GM19397 (cell line): ENCODE results near the gene B3GALNT2.
A peak's percentile ranks its signal among the peaks of the same experiment; 100 is the strongest.
"Not testable (repeated sequence)": the region's sequence is repeated elsewhere in the genome, so short reads cannot be mapped to it uniquely, and the experiment has no call there.

ENCODE experiments used
- ATAC-seq: cut with Tn5 transposase; IDR thresholded peaks from one replicate; pipeline ENCODE4 v1.9.1; 2021; ENCODE audit warnings: mild to moderate bottlenecking, moderate library complexity; ENCODE audit not compliant: unreplicated experiment

B3GALNT2 gene

DNA sequence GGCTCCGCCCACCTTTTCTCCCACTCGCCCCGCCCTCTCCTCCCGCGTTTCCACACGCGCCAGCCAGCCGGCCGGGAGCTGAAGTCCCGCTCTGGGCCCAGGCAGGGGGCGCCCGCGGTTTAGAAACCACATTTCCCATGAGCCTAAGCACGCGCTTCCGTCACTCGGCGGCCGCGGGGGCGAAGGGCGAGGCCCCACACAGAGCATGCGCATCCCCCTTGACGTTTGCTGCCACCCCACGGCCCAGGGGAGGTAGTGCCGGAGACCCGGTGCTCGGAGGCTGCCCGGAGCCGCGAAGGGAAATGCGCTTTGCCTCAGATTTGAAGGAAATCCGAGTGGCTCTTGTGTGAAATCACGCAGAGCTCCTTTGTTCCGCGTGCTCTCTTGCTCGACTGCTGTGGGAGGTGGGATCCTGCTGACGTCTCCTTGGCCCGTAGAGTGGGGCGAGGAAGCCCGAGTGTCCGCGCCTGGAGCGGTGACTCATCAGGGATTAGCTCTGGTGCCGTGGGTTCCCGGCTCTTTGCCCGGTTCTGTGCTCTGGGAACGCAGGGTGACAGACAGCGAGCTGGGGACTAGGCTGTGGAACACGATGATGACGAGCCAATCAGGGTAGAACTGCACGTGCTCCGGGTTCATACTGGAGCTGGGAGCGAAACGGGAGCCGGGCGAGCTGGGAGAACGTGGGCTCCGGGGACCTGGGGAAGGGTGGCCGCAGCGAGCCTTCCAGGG is 406 bp upstream of the B3GALNT2 start:
- ATAC-seq: peak; percentile 86

- ATAC-seq: peak; percentile 16
Observed at GRCh38 chr1:235503403-235504121, 690 bp downstream of the B3GALNT2 start.

GRCh38 chr1:235502601-235503402 is 1.4 kb downstream of the B3GALNT2 start:
- no peak for ATAC-seq

DNA sequence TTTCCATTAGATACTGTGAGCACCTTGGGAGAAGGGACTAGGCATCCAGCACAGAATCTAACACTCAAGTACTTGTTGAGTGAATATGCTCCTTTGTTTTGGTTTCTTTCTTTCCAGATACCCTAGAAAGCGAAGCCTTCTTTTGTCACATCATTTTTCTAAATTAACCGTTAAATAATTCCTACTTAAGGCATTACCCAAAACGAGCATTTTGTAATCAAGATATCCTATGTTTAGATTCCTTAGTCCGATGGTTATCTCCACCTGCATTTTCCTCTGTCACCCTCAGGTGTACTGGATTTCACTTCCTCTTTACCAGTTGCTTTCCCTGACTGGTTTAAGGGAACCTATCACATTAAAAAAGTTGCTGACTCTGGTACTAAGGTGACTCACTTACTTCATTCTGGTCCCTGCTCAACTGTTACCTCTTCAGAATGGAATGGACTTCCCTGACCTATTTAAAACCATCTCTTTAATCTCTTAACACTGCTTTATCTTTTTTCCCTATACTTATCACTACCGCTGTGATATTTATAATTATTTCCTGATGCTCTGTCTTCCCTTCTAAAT is 3.2 kb downstream of the B3GALNT2 start:
- no peak for ATAC-seq

GRCh38 chr1:235495551-235495950 is 8.7 kb downstream of the B3GALNT2 start:
- ATAC-seq: no peak

DNA sequence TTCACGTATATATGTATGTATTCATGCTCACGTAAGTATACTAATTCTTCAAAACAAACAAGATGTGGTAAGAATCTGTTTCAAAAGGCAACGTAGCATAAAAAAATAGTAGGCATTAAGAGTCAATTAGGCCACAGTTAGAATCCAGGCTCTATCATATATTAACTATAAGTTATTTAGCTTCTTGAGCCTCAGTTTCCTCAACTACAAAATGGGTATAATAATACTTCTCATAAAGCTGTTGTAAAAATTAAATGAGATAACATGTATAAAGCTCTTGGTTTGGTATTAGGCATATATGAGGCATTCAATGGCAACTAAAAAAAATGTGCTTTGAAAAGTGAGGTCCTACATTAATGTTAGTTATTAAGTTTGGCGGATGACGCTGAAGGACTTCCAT is 9.2 kb downstream of the B3GALNT2 start:
- no peak for ATAC-seq

DNA sequence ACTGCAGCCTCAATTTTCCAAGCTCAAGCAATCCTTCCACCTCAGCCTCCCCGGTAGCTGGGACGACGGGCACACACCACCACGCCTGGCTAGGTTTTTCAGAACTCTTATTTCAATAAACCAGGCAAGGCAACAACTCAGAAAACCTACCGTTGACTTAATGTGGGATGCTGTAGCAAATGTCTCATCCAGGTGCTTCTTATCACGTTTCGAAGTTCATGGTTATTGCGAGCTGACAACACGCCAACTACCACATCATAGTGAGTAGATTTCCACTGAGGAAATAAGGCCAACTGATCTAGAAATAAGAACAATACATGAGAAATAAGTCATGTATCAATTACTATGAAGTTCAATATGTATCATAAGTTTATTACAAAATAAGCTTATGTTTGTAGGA is 9.7 kb downstream of the B3GALNT2 start:
- ATAC-seq: no peak

DNA sequence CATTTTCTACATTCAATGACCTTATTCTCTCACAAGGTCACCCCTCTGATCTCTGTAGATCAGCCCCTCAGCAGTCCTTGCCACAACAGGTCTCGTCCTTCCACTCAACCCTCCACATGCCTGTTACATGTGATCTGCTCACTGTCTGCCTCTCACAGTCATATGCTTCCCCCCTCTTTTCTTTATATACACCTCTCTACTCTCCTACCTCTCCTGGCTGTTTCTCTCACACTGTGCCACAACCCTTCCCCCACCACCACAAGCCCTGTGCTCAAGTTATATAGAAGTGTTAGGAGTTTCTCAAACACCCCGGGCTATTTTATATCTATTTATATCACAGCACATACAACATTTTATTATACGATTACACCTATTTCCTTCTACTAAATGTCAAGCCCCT is 12.6 kb downstream of the B3GALNT2 start:
- ATAC-seq: no peak

DNA sequence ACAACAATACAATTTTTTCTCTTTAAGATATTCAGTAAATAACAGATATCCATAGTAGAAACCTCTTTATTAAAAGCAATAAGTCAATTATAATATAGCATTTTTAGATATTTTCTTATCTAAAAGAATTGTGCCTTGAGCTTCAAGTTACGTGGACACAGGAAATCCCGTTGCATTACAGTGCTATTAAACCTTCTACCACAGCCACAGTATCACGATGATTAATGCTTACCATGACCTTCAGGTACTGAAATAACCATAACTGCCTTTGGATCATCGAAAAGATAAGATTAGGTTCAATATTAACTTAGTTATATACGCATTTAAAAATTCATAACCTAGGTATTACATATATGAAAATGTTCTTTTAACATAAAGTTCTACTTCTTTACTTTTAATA is 17.9 kb downstream of the B3GALNT2 start:
- no peak for ATAC-seq

- ATAC-seq: no peak
Observed at GRCh38 chr1:235485558-235485957, 18.7 kb downstream of the B3GALNT2 start.

- no peak for ATAC-seq
Observed at GRCh38 chr1:235483090-235483489, 21.2 kb downstream of the B3GALNT2 start.

GRCh38 chr1:235473806-235474205 is 30.4 kb downstream of the B3GALNT2 start:
- no peak for ATAC-seq

- ATAC-seq: no peak
Observed at GRCh38 chr1:235470741-235471439, 33.4 kb downstream of the B3GALNT2 start.

- ATAC-seq: not testable (repeated sequence)
Observed at GRCh38 chr1:235469897-235470296, 34.4 kb downstream of the B3GALNT2 start.

DNA sequence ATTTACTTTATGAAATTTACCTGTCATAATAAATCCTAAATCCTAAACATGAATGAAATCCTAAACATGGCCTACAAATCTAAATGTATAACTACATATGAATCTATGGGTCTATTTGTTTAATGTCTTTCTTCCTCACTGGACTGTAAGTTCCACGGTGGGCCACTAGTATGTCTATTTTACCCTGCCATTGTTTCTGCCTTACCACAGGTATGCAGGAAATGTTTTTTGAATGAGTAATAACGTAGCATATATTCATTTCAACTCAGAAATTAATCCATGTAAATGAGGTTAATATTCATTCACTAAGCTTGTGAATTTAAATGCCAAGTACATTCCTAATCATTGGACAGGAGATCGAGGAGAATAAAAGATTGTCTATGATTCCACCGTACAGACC is 35.3 kb downstream of the B3GALNT2 start:
- no peak for ATAC-seq

DNA sequence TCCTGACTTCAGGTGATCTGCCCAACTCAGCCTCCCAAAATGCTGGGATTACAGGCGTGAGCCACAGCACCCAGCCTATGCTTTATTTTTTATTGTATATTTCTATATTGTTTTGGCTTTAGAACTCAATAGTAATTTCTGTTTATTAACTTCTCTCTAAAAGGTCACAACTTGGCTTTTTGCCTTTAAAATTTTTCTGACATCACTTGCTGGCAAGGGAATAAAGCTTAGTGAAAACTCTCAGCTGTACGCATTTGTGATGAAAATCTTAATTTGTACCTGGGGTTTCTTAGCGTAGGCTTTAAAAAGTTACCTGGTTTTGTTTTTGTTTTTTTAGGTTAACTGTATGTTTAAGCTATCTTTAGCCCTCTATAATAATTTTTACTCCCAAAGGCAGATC is 36.2 kb downstream of the B3GALNT2 start:
- ATAC-seq: no peak

DNA sequence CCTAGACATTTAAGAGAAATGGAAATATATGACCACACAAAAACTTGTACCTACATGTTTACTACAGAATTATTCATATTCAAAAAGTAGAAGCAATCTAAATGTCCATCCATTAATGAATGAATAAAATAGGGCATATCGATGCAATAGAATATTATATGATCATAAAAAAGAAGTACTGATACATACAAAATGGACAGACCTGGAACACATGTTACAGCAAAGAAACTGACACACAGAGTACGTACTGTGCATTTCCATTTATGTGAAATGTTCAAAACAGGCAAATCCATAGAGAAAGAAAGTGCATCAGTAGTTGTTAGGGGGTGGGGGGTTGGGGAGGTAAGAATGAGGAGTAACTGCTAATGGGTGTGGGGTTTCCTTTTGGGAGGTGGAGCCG is 39.2 kb downstream of the B3GALNT2 start:
- ATAC-seq: no peak

DNA sequence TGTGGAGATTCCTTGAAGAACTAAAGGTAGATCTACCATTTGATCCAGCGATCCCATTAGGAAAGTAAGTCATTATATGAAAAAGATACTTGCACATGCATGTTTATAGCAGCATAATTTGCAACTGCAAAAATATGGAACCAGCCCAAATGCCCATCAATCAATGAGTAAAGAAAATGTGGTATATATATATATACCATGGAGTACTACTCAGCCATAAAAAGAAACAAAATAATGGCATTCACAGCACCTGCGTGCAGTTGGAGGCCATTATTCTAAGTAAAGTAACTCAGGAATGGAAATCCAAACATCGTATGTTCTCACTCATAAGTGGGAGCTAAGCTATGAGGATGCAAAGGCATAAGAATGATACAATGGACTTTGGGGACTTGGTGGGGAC is 41.4 kb downstream of the B3GALNT2 start:
- ATAC-seq: not testable (repeated sequence)

- no peak for ATAC-seq
Observed at GRCh38 chr1:235461954-235462353, 42.3 kb downstream of the B3GALNT2 start.

DNA sequence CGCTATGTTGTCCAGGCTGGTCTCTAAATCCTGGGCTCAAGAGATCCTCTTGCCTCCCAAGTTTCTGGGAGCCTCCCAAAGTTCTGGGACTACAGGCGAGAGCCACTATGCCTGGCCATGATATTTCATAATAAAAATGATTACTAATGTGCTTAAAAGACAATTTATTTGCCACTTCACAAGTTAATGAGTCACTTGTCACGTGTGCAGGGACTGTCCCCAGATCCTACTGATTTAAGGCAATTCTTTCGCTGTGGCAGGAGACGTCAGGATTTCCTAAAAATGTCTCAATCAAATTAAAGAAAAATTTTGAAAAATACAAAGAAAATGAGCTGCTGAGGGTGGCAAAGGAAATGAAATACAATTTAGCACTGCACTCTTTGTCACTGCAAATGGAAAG is 43.5 kb downstream of the B3GALNT2 start:
- no peak for ATAC-seq

DNA sequence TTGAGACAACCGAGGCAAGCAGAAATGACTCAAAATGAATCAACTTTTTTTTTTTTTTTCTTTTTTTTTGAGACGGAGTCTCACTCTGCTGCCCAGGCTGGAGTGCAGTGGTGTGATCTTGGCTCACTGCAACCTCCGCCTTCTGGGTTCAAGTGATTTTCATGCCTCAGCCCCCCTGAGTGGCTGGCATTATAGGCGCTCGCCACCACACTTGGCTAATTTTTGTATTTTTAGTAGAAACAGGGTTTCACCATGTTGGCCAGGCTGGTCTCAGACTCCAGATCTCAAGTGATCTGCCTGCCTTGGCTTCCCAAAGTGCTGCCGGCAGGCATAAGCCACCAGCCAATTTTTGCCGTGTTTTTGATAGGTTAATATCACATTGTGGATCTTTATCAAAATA is 46.4 kb downstream of the B3GALNT2 start:
- not testable (repeated sequence) for ATAC-seq
